ENCODE measurements around the gene EPB41L1. TPM values are rescaled to one million over a fixed set of nuclear protein-coding genes. Genes with fewer than 3 reads are reported as not detected.
A peak's percentile ranks its signal among the peaks of the same experiment; 100 is the strongest.

EPB41L1 gene
- total RNA-seq, 2 donors from 2014 or later, result 81.1 to 102 TPM

DNA sequence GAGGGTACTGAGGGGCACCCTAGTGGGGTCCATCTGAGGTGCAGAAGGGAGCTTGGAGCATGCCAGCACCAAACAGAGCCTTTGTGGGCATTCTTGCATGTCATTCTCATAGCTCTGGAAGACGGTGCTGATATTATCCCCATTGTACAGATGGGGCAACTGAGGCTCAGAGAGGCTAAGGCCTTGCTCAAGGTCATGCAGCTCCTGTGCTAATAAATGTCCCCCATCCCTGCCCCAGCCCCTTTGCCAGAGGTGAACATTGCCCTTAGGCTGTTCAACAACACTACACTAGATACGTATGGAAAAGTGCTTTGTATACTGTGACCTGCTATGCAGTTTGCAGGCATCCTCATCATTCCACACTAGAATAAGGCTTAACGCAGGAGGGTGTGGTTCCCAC, 5.5 kb upstream of the EPB41L1 start:
- H3K27me3 ChIP-seq (replicated peaks; ENCODE audit: insufficient read depth), result no peaks in the 10 kb centered on the region
- H3K4me1 ChIP-seq (ENCODE audit: control insufficient read depth in 1 of 2, low read depth in 2 of 2), result peaks cover 21 to 86% of the 10 kb centered on the region in 2 donors
- H3K36me3 ChIP-seq, result no peaks in the 10 kb centered on the region
- no peaks in the 10 kb centered on the region for H3K9me3 ChIP-seq
- peak overlapping the region in 1 of 2 donors; percentile 29 for H3K27ac ChIP-seq
- no peak for ATAC-seq (ENCODE audit: insufficient number of reproducible peaks, low FRiP score, low read depth)
- TF ChIP-seq, protein P1, sequence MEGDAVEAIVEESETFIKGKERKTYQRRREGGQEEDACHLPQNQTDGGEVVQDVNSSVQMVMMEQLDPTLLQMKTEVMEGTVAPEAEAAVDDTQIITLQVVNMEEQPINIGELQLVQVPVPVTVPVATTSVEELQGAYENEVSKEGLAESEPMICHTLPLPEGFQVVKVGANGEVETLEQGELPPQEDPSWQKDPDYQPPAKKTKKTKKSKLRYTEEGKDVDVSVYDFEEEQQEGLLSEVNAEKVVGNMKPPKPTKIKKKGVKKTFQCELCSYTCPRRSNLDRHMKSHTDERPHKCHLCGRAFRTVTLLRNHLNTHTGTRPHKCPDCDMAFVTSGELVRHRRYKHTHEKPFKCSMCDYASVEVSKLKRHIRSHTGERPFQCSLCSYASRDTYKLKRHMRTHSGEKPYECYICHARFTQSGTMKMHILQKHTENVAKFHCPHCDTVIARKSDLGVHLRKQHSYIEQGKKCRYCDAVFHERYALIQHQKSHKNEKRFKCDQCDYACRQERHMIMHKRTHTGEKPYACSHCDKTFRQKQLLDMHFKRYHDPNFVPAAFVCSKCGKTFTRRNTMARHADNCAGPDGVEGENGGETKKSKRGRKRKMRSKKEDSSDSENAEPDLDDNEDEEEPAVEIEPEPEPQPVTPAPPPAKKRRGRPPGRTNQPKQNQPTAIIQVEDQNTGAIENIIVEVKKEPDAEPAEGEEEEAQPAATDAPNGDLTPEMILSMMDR (IDR thresholded peaks at IDR 0.05), result no peak
- no peak for DNase-seq (ENCODE audit: low spot score)
- H3K4me3 ChIP-seq, result no peak overlapping the region

- Histone ChIP-seq H3K4me1 (ENCODE audit: control insufficient read depth in 1 of 2, low read depth in 2 of 2) (peaks cover 21 to 88% of the 10 kb centered on the region in 2 donors), H3K9me3 (no peaks in the 10 kb centered on the region), H3K4me3 (no peak overlapping the region), H3K27ac (peak overlapping the region in 1 of 2 donors; percentile 29), H3K27me3 (replicated peaks; ENCODE audit: insufficient read depth) (no peaks in the 10 kb centered on the region), H3K36me3 (no peaks in the 10 kb centered on the region)
- DNase-seq (ENCODE audit: low spot score) (peak; percentile 51), ATAC-seq (ENCODE audit: insufficient number of reproducible peaks, low FRiP score, low read depth) (no peak)
- TF ChIP-seq, protein P1 (IDR thresholded peaks at IDR 0.05), result no peak
Measured at GRCh38 chr20:36149469-36149868, 5.1 kb upstream of the EPB41L1 start.

- Histone ChIP-seq H3K4me1 (ENCODE audit: control insufficient read depth in 1 of 2, low read depth in 2 of 2) (peaks cover 24 to 93% of the 10 kb centered on the region in 2 donors), H3K36me3 (no peaks in the 10 kb centered on the region), H3K27ac (peak overlapping the region in 1 of 2 donors; percentile 43), H3K27me3 (replicated peaks; ENCODE audit: insufficient read depth) (no peaks in the 10 kb centered on the region), H3K9me3 (no peaks in the 10 kb centered on the region), H3K4me3 (no peak overlapping the region)
- TF ChIP-seq, protein P1 (IDR thresholded peaks at IDR 0.05), result no peak
- ATAC-seq (ENCODE audit: insufficient number of reproducible peaks, low FRiP score, low read depth), result no peak
- DNase-seq (ENCODE audit: low spot score), result no peak
Measured at GRCh38 chr20:36150489-36150846, 4.1 kb upstream of the EPB41L1 start.

DNA sequence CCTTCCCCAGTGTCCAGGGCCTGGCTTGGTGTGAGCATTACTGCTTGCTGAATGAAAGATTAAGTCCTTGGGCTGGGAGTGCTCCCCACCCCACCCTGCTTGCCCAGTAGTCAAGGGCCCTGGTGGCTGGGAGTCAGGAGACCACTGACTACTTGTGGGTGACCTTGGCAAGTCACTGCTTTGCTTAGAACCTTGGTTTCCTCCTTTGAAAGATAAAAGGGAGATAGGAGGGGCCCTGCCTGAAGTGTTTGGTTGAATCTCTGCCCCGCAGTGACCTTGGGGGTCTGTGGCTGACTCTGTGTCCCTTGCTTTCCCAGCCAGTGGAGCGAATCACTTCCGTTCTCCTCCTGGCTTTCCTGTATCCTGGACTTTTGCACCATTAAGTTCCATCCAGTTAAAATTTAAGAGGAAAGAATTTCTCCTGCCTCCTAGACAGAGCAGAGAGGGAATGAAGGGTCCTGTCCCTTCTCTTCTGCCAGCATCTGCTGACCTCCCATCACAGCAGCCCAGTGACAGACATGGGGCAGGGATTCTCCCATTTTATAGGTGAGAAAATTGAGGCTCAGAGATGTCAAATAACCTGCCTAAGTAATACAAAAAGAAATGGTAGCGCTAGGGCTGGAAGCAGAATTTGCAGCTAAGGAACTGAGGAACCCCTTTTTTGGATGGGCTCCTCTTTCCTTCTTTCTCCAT, 3.5 kb upstream of the EPB41L1 start:
- Histone ChIP-seq H3K27ac (peak overlapping the region in 1 of 2 donors; percentile 43), H3K9me3 (no peaks in the 10 kb centered on the region), H3K4me1 (ENCODE audit: control insufficient read depth in 1 of 2, low read depth in 2 of 2) (peaks cover 26 to 93% of the 10 kb centered on the region in 2 donors), H3K36me3 (no peaks in the 10 kb centered on the region), H3K4me3 (no peak overlapping the region), H3K27me3 (replicated peaks; ENCODE audit: insufficient read depth) (no peaks in the 10 kb centered on the region)
- DNase-seq (ENCODE audit: low spot score), result no peak
- no peak for ATAC-seq (ENCODE audit: insufficient number of reproducible peaks, low FRiP score, low read depth)
- TF ChIP-seq, protein P1 (IDR thresholded peaks at IDR 0.05), result no peak

GRCh38 chr20:36152261-36152660, 2.3 kb upstream of the EPB41L1 start:
- Histone ChIP-seq H3K4me3 (no peak overlapping the region), H3K27me3 (replicated peaks; ENCODE audit: insufficient read depth) (no peaks in the 10 kb centered on the region), H3K27ac (peak overlapping the region; percentile 3 to 44), H3K9me3 (no peaks in the 10 kb centered on the region), H3K36me3 (no peaks in the 10 kb centered on the region), H3K4me1 (ENCODE audit: control insufficient read depth in 1 of 2, low read depth in 2 of 2) (peaks cover 25 to 86% of the 10 kb centered on the region in 2 donors)
- TF ChIP-seq, protein P1 (IDR thresholded peaks at IDR 0.05), result no peak
- DNase-seq (ENCODE audit: low spot score) (no peak), ATAC-seq (ENCODE audit: insufficient number of reproducible peaks, low FRiP score, low read depth) (no peak)

Measured in thoracic aorta (tissue), 2 donors.